Activated gamma-delta T cell treated with anti-CD3 and anti-CD28 coated beads, Interleukin-2, amount 50 U/mL, for 16 hours (primary cell): ENCODE measurements around the gene TRPM3.
"Not testable (repeated sequence)": the region's sequence is repeated elsewhere in the genome, so short reads cannot be mapped to it uniquely, and the experiment has no call there.

Source experiments
- DNase-seq: peaks from one replicate; pipeline ENCODE4 v3.0.0-alpha.2; 2020; ENCODE audit warnings: low read depth

TRPM3 gene

DNA sequence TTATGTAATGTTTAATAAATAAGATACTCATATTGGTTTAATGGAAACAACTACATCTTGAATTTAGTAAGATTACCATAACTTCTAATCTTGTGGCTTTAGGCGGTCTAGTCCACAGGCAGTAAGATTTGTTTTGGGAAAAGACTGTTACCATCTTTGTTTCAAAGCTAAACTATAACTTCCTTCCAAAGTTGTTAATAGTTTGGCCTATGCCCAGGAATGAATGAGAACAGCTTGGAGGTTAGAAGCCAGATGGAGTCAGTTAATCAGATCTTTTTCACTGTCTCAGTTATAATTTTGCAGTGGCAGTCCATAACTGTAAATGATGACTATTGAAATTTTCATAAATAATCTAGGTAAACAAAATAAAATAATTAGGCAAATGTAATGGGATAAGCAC, 465.1 kb downstream of the TRPM3 start:
- DNase-seq = no peak

DNA sequence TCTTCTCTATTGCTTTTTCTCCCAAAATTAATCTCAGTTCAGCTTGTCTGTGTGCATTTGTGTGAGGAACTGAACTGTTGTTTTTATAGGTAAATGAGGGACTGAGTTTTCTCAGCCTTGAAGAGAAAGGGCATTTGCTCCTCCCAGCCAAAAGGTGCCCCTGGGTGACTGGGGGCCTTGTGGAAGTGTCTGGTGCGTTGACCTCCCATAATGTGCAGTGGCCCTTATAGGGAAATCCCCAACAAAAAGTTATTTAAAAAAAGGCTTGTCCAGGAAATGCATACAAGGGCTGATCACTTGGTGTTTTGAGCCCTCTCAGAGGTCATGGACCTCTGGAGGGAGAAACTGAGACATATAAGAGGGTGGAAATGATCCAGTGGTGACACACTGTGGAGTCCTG, 467.3 kb downstream of the TRPM3 start:
- DNase-seq = no peak

DNA sequence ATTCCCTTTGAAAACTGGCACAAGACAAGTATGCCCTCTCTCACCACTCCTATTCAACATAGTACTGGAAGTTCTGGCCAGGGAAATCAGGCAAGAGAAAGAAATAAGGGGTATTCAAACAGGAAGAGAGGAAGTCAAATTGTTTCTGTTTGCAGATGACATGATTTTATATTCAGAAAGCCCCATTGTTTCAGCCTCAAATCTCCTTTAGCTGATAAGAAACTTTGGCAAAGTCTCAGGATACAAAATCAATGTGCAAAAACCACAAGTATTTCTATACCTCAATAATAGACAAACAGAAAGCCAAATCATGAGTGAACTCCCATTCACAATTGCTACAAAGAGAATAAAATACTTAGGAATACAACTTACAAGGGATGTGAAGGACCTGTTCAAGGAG, 476.8 kb downstream of the TRPM3 start:
- not testable (repeated sequence) for DNase-seq

DNA sequence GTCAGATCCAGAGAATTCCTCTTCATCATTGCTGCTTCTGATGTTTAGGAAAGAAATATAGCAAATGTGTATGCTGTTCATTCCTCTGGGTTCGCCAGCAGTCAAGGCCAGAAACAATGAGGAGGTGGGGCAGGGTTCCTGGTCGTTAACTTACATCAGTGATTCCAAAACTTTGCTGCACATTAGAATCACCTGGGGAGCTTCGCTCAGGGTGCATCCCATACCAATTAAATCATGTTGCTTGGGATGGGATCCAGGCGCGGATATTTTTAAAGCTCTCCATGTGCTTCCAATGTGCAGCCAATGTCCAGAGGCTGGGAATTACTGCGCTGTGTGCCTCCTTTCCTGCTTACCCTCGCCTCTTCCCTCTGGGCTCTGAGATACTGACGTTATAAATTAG, 479.1 kb downstream of the TRPM3 start:
- DNase-seq = no peak

DNA sequence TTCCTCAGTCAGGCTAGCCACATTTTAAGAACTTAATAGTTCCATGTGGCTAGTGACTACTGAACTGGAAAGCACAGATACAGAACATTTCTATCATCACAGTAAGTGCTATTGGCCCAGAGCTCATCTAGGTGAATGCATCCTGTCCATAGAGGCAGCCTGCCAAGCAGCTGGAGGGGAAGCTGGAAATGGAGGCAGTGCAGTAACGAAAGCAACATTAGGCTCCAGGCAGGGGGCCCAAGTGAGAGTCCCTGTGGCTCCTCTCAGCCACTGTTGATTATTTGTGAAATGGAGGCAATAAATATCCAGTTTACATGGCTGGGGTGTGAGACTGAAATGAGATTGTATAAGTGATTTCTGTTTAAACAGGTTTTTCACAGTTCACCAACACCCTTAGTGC, 479.8 kb downstream of the TRPM3 start:
- DNase-seq = no peak

DNA sequence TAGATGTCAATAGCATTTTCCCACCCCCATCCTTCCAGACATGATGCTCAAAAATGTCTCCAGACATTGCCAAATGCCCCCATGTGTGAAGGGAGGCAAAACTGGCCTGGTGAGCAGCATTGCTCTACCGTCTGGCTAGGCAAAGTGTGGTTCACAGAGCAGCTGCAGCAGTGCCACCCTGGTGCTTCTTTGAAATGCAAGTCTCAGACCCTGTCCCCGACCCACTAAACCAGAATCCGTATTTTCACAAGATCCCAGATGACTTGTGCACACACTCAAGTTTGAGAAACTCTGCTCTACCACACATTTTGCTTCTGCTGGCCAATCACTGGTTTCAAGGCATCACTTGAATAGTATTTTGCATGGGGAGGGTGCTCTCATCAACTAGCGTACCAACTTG, 480.4 kb downstream of the TRPM3 start:
- no peak for DNase-seq

DNA sequence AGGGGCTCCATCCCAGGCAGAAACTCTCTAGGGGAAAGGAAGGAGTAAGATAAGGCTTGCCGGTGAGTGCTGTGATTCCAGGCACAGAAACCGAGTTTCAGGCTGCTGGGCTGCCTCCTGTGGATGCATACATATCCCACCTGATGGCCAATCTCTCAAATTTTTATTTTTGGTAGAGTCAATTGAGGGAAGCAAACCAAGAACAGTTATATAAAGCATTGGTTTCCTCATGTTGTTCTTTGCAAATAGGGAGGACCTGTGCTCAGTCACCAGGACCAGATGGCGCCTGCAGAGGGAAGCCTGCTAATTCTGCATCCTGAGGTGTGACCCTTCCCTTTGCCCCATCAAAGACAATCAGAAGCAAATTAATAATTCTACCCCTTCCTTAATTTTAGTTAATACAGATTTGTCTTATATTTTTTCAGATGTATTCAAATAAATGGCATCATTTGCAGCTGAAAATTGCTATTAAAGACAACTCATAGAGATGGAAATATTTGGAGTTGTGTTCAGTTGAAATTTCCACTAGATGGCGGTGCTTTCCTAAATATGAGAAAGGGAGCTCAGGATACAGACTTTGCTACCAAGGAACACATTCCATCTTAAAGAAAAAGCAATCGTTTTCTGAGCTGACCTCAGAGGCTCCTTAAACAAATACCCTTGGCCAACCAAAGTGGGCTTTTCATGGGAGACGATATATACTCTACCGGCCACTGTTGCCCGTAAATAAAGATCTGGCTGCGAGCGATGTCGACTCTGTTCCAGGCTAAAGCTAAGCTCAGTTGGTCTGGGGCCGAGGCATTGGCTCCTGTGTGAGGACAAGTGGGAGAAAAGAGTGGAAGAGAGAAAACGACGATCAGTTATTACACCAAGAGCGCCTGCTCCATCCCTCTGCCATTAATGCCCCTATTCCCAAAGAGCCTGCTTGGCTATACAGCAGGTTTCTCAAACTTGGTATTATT, 481.3 kb downstream of the TRPM3 start:
- no peak for DNase-seq

DNA sequence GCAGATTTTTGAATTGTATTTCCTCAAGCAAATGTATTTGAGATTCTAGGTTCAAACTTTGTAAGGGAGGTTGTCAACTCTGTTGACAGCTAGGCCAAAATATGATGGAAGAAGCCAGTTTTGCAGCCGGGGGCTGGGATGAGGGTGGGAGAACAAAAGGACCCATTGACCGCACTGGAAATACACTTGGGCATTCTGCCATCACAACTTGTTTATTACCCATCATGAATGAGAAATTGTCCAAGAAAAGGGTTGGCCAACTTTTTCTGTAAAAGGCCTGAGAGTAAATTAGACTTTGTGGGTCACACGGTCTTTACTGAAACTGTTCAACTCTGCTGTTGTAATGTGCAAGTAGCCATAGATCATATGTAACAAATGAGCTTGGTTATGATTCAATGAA, 485.6 kb downstream of the TRPM3 start:
- no peak for DNase-seq

DNA sequence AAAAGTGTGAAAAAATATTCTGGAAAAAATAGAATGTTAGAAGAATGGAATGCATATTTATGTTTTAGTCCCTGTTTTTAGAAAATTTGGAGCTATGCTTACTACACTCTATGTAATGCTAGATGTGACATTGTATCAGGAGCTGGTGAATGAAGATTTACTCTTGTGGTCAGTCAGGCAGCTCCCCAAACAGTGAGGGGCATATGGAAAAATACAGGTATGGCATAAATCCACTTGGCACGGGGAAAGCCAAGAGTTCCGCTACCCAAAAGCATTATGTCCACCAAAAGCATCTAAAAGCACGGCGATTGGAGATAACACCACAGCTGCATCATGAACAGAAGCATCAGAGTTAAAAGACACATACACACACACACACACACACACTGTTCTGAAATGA, 486.7 kb downstream of the TRPM3 start:
- no peak for DNase-seq

DNA sequence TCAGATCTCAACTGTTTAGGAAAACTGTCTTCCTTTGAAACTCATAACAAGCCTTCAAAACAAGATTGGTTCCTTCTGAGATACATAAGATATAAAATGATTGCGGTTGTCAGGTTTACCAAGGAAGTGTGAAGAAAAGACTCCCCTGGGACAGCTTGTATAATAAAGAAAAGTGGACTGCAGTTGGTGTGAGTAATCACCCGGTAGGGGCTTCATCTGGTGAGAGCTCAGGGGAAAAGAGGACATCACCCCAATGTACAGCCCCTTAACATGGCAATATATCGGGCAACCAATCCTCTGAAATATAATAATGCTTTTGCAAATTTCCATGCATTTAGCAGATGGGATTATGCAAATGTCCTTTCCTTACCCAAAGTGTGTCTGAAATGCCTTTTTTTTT, 490.4 kb downstream of the TRPM3 start:
- DNase-seq = no peak

DNA sequence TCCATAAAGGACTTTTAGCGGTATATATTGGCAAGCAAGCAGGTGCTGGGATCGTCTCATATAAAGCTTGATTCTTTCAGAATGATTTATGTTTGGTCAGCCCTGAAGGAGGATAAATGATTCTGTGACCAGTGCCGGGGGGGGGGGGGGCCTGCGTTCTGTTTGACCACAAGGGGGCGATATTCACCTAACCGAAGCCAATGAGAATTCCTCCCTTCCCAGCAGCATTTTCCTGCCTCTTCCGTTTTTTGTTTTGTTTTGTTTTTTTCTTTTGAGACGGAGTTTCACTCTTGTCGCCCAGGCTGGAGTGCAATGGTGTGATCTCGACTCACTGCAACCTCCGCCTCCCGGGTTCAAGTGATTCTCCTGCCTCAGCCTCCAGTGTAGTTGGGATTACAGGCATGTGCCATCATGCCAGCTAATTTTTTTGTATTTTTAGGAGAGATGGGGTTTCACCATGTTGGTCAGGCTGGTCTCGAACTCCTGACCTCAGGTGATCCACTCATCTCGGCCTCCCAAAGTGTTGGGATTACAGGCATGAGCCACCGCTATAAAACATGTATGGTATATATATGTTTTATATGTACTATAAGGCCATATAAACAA, 492.2 kb downstream of the TRPM3 start:
- DNase-seq = not testable (repeated sequence)

DNA sequence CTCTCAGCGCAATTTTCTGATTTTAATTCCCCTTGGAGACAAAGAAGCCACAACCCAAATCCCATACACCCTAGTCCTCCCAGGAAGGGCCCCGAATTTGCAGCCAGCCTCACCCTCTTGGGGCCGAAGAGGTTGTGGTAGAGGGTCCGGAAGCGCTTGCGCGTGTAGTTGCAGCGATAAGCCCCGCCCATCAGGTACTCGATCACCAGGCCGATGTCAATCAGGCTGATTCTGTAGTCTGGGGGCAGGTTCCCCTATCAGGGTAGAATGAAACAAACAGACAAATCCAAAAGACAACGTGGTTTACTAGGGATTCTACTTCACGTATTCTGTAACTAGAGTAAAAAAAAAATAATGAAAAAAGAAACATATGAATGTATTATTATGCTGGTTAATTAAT, 496.3 kb downstream of the TRPM3 start:
- DNase-seq = no peak

DNA sequence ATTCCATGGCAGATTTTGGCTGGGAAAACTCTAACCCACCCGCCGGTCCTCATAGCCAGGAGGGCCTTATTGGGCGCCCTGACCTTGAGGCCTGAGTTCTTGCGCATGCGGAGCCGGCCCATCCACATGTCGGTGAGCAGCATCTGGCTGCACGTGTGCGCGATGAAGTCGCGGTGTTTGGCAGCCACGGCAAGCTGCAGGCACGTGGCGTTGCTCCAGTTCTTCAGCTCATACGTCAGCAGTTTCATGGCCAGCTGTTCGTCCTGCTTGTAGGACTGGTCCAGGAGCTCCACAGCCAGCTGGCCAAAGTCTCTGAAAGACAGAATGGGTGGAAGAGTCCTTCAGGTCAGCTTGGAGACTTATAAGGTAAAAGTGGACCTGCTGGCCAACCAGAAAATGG, 502.6 kb downstream of the TRPM3 start:
- no peak for DNase-seq

DNA sequence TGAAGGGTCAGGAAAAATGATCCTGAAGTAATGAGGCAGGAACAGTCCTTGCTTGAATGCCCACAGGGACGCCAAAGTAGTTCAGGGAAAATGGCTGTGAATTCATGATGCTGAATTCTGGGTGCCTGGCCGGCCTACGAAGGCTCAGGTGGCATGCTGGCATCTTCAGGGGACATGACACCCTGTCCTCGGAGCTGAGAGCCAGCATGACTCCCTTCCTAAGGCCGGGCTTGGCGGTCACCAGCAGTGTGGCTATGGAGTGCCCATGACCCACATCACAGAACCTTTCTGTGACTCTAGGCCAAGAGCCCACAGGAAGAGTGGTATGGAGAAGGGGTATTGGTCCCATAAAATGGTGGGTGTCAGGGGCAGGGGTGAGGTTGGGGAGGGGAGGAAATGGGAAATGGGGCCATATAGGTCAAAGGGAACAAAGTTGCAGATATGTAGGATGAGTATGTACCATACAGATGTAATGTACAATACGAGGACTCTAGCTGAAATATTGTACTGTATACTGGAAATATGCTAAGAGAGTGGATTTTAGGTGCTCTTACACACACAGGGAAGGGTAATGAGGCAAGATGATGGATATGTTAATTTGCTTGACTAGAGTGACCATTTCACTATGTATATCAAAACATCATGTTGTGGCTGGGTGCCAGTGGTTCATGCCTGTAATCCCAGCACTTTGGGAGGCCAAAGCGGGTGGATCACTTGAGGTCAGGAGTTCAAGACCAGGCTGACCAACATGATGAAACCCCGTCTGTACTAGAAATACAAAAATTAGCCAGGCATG, 504.2 kb downstream of the TRPM3 start:
- no peak for DNase-seq

DNA sequence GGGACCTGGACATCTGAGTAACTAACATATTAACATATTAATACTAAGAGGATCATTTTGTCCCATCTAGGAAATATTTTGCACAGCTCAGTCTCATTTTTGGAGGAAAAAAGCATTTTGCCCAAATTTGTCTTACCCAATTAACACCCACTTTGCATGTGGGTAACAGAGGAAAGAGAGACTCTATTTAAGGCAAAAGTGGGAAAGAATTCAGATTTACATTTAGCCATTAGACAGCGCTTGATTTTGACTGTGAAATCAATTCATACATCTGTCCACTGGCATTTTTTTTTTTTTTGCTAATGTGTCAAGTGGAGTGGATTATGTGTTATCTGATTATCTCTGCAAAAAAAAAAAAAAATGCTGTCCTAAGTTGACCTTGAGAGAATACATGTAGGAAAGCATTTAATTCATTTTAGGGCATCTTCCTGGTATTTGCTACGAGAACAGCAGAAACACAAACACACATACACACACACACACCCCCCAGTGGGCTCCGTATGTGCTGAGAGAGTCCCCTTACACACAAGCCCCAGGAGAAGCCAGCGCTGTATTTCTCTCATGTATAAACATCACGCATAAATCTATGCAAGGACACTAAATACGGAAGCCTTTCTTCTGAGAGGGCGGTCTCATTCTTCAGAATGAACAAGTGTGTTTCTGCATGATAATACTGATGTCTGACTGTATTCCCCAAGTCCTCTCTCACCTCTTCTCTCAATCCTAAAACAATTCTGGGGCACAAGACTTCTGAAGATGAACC, 505.0 kb downstream of the TRPM3 start:
- no peak for DNase-seq

DNA sequence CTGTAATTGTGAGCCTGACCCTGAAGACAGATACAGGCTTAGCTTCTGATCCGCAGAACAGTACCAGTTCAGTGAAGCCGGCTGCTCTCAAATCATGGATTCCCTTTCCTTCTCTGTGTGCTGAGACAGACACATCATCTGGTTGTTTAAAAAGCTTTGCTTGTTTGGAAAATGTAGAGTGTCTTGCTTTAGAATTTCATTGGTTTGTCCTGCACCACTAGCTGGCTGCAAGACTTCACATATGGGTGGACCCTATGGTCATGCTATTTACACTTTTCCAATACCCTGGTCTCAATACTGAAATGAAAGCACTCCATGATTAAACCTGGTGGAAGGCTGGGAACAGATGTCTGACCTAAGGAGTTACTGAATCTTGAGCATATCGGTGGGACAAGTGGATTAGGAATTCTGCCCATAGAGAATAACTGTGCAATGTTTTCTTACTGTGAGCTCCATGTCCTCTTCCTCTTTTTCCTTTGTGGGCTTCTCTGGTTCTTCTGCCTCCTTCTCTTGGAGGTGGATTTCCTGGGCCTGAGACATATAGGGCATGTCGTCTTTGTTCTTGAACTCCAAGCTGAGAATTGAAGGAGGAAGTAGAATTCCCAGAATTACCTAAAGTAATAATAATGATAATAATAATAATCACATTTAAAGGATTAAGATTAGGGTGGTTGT, 505.8 kb downstream of the TRPM3 start:
- no peak for DNase-seq

DNA sequence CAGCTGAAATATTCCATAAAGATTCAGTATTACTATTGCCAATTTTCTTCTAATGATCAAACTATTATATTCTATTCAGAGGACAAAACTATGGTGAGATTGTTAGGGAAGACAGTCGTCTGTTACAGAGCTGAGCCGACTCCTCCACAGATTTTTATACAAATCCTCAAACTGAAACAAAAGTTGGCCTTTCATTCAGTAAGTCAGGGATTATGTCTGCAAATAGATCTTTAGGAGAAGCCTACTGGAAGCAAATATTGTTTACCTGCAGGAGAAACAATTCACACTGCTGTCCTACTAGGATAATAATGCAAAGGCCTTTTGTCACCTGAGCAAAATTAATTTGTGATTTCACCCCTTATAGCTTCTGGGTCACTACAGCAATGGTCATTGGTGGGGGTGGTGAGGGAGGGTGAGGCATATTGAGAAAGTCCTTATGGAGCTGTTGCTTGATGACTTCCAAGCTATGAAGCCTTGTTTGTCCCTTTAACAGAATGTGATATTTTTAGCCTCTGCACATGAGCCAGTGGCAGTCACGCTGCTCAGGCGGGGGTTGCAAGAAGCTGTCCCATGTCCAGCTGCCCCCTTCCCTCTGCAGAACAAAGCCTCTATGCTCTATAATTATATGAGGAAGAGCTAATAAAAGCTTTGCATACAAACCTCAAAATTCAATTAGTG, 506.5 kb downstream of the TRPM3 start:
- DNase-seq = no peak

DNA sequence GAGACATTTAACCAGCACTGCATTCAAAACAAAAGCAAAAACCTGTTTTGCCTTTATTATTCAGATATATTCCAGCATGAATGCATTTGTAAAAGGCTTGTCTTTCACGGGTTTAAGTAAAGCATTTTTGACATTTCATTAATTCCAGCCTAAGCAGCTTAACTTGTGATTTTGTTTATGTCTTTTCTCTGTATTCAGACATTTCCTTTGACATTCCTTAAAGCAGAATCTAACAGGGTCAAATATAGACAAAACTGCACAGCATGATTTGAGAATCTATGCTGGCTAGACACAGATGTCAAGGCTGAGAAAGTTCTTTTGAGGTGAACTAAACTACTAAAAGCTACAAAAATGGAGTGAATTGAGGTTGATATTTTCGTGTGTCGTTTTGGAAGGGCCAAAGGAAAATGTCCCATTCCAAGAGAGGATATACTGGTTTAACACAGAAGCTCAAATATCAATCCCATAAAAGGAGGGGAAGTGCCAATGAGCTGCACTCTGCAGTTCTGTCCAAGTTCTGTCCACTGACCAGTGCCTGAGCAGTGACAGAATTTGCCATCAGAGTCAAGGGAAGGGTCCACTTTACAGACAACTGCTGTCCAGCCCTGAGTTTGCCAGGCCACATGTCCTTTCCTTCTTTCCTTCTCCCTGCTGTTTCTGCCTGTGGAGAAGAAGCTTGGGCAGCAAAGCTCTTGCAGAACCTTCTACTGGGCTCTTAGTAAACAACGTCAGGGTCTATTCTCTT, 508.2 kb downstream of the TRPM3 start:
- no peak for DNase-seq

DNA sequence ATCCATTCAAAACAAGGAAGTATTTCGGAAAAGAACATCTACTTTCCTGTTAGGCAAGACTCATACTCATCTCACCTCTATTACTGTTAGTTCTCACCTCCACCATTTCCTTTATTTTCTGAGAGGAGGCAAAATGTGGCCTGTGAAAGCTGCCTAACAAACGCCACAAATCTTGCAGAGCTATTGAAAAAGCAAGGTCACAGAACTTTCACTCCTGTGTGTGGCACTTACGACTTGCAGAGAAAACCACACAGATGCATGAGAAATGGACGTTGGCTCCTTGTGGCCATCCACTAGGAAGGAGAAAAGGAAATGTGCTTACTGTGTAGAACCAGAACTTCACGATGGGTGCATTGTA, 511.2 kb downstream of the TRPM3 start:
- no peak for DNase-seq

DNA sequence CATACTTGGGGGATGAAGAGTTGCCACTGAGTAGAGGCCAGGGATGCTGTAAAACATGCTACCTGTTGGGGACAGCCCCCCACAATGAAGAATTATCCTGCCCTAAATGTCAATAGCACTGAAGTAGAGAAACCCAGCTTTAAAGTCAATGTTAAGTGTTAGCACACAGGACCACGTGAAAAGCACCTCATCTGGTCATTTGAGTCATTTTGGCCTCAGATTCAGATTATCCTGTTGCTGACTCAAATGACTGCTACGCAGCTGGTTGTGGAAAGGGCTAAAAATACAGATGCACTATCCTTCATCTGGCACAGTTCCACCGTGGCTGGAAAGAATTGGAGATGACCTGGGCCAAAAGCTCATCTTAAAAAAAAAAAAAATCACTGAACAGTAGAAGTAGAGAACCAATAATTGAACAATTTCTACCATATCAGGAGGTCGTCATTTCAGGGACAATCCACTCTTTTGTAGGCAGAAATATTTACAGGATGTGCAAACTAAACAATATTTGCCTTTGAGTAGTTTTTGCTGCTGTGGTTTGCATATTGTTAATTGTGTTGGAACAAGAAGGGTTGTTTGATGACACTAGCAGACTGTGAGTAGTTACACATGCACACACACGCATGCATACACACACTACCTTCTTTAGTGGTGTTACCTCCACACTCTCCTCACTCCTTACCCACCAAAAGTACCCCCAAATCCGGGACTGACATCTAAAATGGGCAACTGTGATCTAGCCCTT, 511.7 kb downstream of the TRPM3 start:
- no peak for DNase-seq
